DOHH2 (cell line): Measurements from ENCODE around the gene FBXL17.

Source experiments
- CTCF ChIP-seq: fragments of 200-600 bp; sonication (generic); IDR thresholded peaks from one replicate; pipeline ENCODE4 v1.5.1; 2014; ENCODE audit warnings: antibody characterized with exemption, mild to moderate bottlenecking, low read depth, low read length; ENCODE audit not compliant: poor library complexity, severe bottlenecking
- EZH2phosphoT487 ChIP-seq: fragments of 200-600 bp; sonication (generic); IDR thresholded peaks from 2 replicates; pipeline ENCODE4 v1.6.1; 2017; ENCODE audit warnings: borderline replicate concordance, mild to moderate bottlenecking, antibody characterized with exemption, low read length, moderate library complexity, mixed read lengths

GRCh38 chr5:108381350-108381953 is 446 bp downstream of the FBXL17 start:
- TF ChIP-seq EZH2phosphoT487 (no peak), CTCF (no peak)
